ENCODE results near the gene SYNGAP1. TPM values are rescaled to one million over a fixed set of nuclear protein-coding genes. Genes with fewer than 3 reads are reported as not detected.

The SYNGAP1 gene
- total RNA-seq, 1 experiment from 2014 or later, result 18.8 TPM

DNA sequence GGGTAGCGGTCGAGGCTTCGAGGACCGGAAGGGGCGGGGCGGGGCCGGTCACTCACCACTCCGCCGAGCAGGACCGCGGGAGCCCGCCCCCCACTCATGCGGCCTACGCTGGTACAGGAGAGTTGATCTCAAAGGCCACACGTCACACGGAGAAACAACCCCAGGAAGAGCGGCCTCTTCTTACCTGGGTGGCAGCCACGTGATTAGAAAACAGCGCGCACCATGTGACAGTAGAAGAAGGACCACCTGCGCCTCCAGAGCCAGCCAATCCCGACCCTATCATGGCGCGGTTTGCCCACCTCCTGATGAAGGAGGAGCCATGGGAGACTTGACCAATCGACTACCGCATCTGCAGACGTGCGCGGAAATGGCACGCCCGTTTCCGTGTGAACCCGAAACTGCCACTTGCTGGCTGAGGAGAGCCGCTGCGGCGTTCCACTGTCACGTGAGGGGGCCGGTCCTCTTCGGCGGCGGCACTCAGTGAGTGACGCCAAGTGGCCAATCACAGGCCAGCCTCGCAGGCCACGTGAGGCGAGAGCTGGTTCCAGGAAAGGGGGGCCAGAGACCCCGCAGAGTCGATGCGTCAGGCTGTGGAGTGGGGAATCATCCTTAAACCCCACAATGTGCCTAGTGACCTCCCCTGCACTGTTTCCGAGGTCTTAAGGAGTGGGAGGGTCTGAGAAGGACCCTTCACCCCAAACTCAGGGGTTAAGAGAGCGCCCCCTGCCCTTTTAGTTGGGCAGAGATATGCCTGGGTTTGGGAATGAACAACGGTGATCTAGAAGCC lies 1.8 kb upstream of the SYNGAP1 start, which contains the start of gene CUTA:
CUTA (minus strand) TSS at position 205 of the 787 bp plus-strand sequence; CDS start at position 98, 107 bp downstream.
- peak; percentile 100 for DNase-seq
- H3K9me3 Mint-ChIP-seq (ENCODE audit: low read depth, unreplicated experiment), result no peaks in the 10 kb centered on the region
- TF ChIP-seq, protein P1, sequence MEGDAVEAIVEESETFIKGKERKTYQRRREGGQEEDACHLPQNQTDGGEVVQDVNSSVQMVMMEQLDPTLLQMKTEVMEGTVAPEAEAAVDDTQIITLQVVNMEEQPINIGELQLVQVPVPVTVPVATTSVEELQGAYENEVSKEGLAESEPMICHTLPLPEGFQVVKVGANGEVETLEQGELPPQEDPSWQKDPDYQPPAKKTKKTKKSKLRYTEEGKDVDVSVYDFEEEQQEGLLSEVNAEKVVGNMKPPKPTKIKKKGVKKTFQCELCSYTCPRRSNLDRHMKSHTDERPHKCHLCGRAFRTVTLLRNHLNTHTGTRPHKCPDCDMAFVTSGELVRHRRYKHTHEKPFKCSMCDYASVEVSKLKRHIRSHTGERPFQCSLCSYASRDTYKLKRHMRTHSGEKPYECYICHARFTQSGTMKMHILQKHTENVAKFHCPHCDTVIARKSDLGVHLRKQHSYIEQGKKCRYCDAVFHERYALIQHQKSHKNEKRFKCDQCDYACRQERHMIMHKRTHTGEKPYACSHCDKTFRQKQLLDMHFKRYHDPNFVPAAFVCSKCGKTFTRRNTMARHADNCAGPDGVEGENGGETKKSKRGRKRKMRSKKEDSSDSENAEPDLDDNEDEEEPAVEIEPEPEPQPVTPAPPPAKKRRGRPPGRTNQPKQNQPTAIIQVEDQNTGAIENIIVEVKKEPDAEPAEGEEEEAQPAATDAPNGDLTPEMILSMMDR (IDR thresholded peaks at IDR 0.05; ENCODE audit: unreplicated experiment), result peak; percentile 67
- intact Hi-C loops (cut with micrococcal nuclease; ENCODE audit: unreplicated experiment), result no loop called here
- TSS peak; percentile 59 for BruUV-seq (replicated peaks)
- peaks cover 52% of the 10 kb centered on the region for H3K36me3 Mint-ChIP-seq (ENCODE audit: insufficient read depth, unreplicated experiment)
- H3K4me1 Mint-ChIP-seq (ENCODE audit: low read depth, unreplicated experiment), result peaks cover 25% of the 10 kb centered on the region
- CTCF ChIA-PET, result interaction anchor here (0.6 to 1.6 kb wide), 4 partner anchors 21 to 415 kb away, joined by 3 to 4 read pairs (median 4); partner anchors contain the start of gene BAK1
- peak within 1 kb of the TSS; percentile 98 for H3K27ac Mint-ChIP-seq (ENCODE audit: unreplicated experiment)
- peaks cover 32% of the 10 kb centered on the region for H3K27me3 Mint-ChIP-seq (ENCODE audit: unreplicated experiment)
- H3K4me3 Mint-ChIP-seq (ENCODE audit: low read depth, unreplicated experiment), result peak within 1 kb of the TSS; percentile 90

DNA sequence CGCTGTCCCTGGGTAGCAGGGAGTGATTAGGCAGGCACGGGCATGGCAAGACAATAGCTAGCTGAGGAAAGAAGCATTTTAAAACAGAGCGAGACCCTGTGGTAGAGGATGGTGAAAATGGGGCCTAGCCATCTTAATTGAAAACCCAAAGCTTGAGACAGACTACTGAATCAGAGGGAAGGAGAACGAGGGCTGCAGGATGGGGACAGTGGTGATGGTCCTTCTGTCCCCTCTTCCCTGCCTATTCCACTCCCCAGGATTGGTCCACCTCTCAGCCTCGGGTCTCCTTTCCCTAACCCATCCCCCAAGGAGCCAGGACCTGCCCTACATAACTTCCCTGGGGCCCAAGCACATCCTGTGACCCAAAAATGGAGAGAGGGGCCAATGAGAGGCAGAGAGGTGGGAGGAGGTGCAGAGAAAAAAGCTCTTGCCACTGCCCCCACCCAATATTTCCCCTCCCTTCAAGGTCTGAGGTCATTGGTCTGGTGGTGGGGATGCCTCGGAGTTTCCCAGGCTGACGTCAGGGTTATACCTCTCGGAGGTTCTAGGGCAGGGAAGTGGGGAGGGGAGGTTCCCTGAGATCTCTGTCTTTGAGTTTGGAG lies 1.1 kb upstream of the SYNGAP1 start:
- H3K4me3 Mint-ChIP-seq (ENCODE audit: low read depth, unreplicated experiment), result peak overlapping the region; percentile 90
- no peak for DNase-seq
- BruUV-seq (replicated peaks), result no TSS peak
- TF ChIP-seq, protein P1 (IDR thresholded peaks at IDR 0.05; ENCODE audit: unreplicated experiment), result peak; percentile 3
- peaks cover 27% of the 10 kb centered on the region for H3K4me1 Mint-ChIP-seq (ENCODE audit: low read depth, unreplicated experiment)
- intact Hi-C loops (cut with micrococcal nuclease; ENCODE audit: unreplicated experiment), result no loop called here
- peaks cover 39% of the 10 kb centered on the region for H3K27me3 Mint-ChIP-seq (ENCODE audit: unreplicated experiment)
- H3K9me3 Mint-ChIP-seq (ENCODE audit: low read depth, unreplicated experiment), result no peaks in the 10 kb centered on the region
- peak overlapping the region; percentile 98 for H3K27ac Mint-ChIP-seq (ENCODE audit: unreplicated experiment)
- CTCF ChIA-PET, result interaction anchor here (0.6 to 1.6 kb wide), 4 partner anchors 21 to 416 kb away, joined by 3 to 4 read pairs (median 4); partner anchors contain the start of gene BAK1
- H3K36me3 Mint-ChIP-seq (ENCODE audit: insufficient read depth, unreplicated experiment), result peaks cover 46% of the 10 kb centered on the region

DNA sequence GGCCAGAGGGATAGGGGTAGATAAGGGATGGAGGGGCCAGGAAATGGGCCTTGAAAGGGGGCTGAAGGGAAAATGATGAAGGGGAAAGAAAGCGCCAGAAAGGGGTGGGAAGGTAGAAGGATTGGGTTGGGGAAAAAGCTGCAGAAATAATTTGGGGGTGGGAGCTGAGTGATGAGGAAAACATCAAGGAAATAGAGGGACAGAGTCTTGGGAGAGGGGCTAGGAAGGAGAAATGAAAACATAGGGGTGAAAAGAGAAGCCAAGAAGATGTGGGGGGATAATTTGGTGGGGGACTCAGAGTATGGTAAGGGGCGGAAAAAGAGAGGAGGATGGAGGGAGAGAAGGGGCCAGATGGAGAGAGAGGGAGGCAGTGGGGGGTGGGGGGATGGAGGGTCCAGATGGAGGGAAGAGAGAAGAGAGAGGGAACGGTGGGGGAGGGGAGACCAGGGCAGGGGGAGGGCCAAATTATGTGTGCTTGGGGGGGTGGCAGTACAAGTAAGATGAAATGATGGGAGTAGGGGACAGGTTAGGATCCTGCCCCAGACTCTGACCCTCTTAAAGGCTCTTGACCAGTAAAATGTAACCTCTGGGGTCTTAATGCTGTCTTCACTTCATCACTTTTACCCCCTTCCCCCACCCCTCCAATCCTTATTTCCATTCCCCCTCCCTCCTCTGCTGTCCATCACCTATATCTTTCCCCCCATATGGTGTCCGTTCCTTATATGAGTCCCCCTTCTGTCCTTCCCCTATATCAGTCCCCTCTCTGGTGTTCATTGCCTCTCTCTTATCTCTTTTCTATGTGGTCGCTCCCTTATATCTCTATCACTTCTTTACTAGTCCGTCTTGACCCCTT lies 852 bp downstream of the SYNGAP1 start:
- Mint-ChIP-seq H3K27me3 (ENCODE audit: unreplicated experiment) (peaks cover 39% of the 10 kb centered on the region), H3K27ac (ENCODE audit: unreplicated experiment) (no peak overlapping the region), H3K9me3 (ENCODE audit: low read depth, unreplicated experiment) (no peaks in the 10 kb centered on the region), H3K4me3 (ENCODE audit: low read depth, unreplicated experiment) (no peak overlapping the region), H3K4me1 (ENCODE audit: low read depth, unreplicated experiment) (peaks cover 38% of the 10 kb centered on the region), H3K36me3 (ENCODE audit: insufficient read depth, unreplicated experiment) (peaks cover 48% of the 10 kb centered on the region)
- CTCF ChIA-PET, result interaction anchor here (0.7 kb wide), 1 partner anchor 308 kb away, joined by 4 read pairs; no protein-coding TSS in a partner anchor
- DNase-seq, result no peak
- no TSS peak for BruUV-seq (replicated peaks)
- TF ChIP-seq, protein P1 (IDR thresholded peaks at IDR 0.05; ENCODE audit: unreplicated experiment), result no peak
- intact Hi-C loops (cut with micrococcal nuclease; ENCODE audit: unreplicated experiment), result no loop called here

DNA sequence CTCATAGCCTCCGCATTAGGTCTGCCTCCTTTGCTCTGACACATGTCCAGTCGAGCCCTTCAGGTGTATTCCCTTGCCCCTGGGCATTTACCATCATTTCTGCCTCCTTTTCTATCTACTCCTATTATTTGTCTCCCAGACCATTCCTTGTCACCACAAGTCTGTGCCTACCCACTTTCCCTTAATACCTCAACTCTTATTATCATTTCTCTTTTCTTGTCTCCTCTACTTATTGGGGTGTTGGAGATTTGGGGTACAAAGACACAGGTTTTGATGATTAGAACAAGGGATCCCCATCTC lies 1.4 kb downstream of the SYNGAP1 start:
- Mint-ChIP-seq H3K27me3 (ENCODE audit: unreplicated experiment) (peaks cover 39% of the 10 kb centered on the region), H3K36me3 (ENCODE audit: insufficient read depth, unreplicated experiment) (peaks cover 48% of the 10 kb centered on the region), H3K4me3 (ENCODE audit: low read depth, unreplicated experiment) (no peak overlapping the region), H3K4me1 (ENCODE audit: low read depth, unreplicated experiment) (peaks cover 34% of the 10 kb centered on the region), H3K9me3 (ENCODE audit: low read depth, unreplicated experiment) (no peaks in the 10 kb centered on the region), H3K27ac (ENCODE audit: unreplicated experiment) (no peak overlapping the region)
- BruUV-seq (replicated peaks), result no TSS peak
- CTCF ChIA-PET, result no interaction called here
- TF ChIP-seq, protein P1 (IDR thresholded peaks at IDR 0.05; ENCODE audit: unreplicated experiment), result no peak
- no peak for DNase-seq
- intact Hi-C loops (cut with micrococcal nuclease; ENCODE audit: unreplicated experiment), result no loop called here
